Activated CD4-positive, alpha-beta T cell treated with anti-CD3 and anti-CD28 coated beads, Interleukin-2, amount 10 ng/mL, durations not matched to agents 7 days and 5 days (primary cell): Measurements from ENCODE around the gene TFG. TPM values are rescaled to one million over a fixed set of nuclear protein-coding genes. Genes with fewer than 3 reads are reported as not detected.
A peak's percentile ranks its signal among the peaks of the same experiment; 100 is the strongest.

Experiments used
- CTCF ChIA-PET: fragments of 350-600 bp; sonication (Branson Sonifier 250); formaldehyde crosslinking; loops from one replicate; lab custom pipeline; 2021; ENCODE audit warnings: antibody characterized with exemption; lab: Charles Lee
- POLR2A ChIA-PET: fragments of 350-600 bp; sonication (Branson Sonifier 250); formaldehyde crosslinking; loops from one replicate; lab custom pipeline; 2021; ENCODE audit warnings: antibody characterized with exemption; lab: Charles Lee
- DNase-seq: peaks from one replicate; pipeline ENCODE4 v3.0.0-alpha.2; 2020
- H3K27ac Mint-ChIP-seq: one replicate; pipeline ENCODE4 v1.8.0; 2021; ENCODE audit warnings: mild to moderate bottlenecking, moderate library complexity, mixed read lengths
- H3K27me3 Mint-ChIP-seq: one replicate; pipeline ENCODE4 v1.8.0; 2021; ENCODE audit warnings: mixed read lengths
- H3K36me3 Mint-ChIP-seq: one replicate; pipeline ENCODE4 v1.8.0; 2021; ENCODE audit warnings: low read depth, mixed read lengths
- H3K4me1 Mint-ChIP-seq: one replicate; pipeline ENCODE4 v1.8.0; 2021; ENCODE audit warnings: mixed read lengths
- H3K4me3 Mint-ChIP-seq: one replicate; pipeline ENCODE4 v1.8.0; 2021; ENCODE audit warnings: mild to moderate bottlenecking, moderate library complexity, mixed read lengths
- H3K9me3 Mint-ChIP-seq: one replicate; pipeline ENCODE4 v1.8.0; 2021; ENCODE audit warnings: mixed read lengths
- total RNA-seq, 2 experiments: library from RNA; stranded (reverse); gene quantifications; one replicate each; pipeline ENCODE4 v1.2.3, GENCODE V29; 2021

The TFG gene
- total RNA-seq, 2 experiments from 2014 or later = 49.1 to 58.5 TPM

GRCh38 chr3:100710261-100710968 is 1.1 kb downstream of the TFG start:
- H3K9me3 Mint-ChIP-seq = peaks cover 8% of the 10 kb centered on the region
- no peaks in the 10 kb centered on the region for H3K27me3 Mint-ChIP-seq
- H3K27ac Mint-ChIP-seq = peak overlapping the region; percentile 71
- peak; percentile 66 for DNase-seq
- peaks cover 50% of the 10 kb centered on the region for H3K4me1 Mint-ChIP-seq
- H3K36me3 Mint-ChIP-seq = peaks cover 46% of the 10 kb centered on the region
- CTCF ChIA-PET = interaction anchor here (0.6 to 2.6 kb wide), 20 partner anchors 8 to 977 kb away, joined by 3 to 10 read pairs (median 4); partner anchors contain the start of genes LNP1 and TOMM70
- H3K4me3 Mint-ChIP-seq = peak overlapping the region; percentile 88
- POLR2A ChIA-PET = interaction anchor here (0.8 kb wide), 1 partner anchor 46 kb away, joined by 3 read pairs; no protein-coding TSS in a partner anchor

- no peak overlapping the region for H3K27ac Mint-ChIP-seq
- peaks cover 68% of the 10 kb centered on the region for H3K36me3 Mint-ChIP-seq
- peaks cover 57% of the 10 kb centered on the region for H3K4me1 Mint-ChIP-seq
- no peaks in the 10 kb centered on the region for H3K27me3 Mint-ChIP-seq
- H3K4me3 Mint-ChIP-seq = no peak overlapping the region
- CTCF ChIA-PET = interaction anchor here (0.6 to 1.7 kb wide), 2 partner anchors 9 to 68 kb away, joined by 3 to 12 read pairs; no protein-coding TSS in a partner anchor
- DNase-seq = no peak
- POLR2A ChIA-PET = no interaction called here
- peaks cover 2% of the 10 kb centered on the region for H3K9me3 Mint-ChIP-seq
Observed at GRCh38 chr3:100715176-100715575, 5.9 kb downstream of the TFG start.

- ChIA-PET POLR2A (no interaction called here), CTCF (interaction anchor here (1.2 kb wide), 1 partner anchor 17 kb away, joined by 3 read pairs; no protein-coding TSS in a partner anchor)
- H3K36me3 Mint-ChIP-seq = peaks cover 66% of the 10 kb centered on the region
- peaks cover 41% of the 10 kb centered on the region for H3K4me1 Mint-ChIP-seq
- H3K9me3 Mint-ChIP-seq = no peaks in the 10 kb centered on the region
- H3K27ac Mint-ChIP-seq = no peak overlapping the region
- DNase-seq = no peak
- no peaks in the 10 kb centered on the region for H3K27me3 Mint-ChIP-seq
- no peak overlapping the region for H3K4me3 Mint-ChIP-seq
Observed at GRCh38 chr3:100717063-100717462, 7.8 kb downstream of the TFG start.

GRCh38 chr3:100717637-100718487 is 8.6 kb downstream of the TFG start:
- Mint-ChIP-seq H3K27me3 (no peaks in the 10 kb centered on the region), H3K9me3 (no peaks in the 10 kb centered on the region), H3K4me3 (no peak overlapping the region), H3K4me1 (peaks cover 33% of the 10 kb centered on the region), H3K27ac (no peak overlapping the region), H3K36me3 (peaks cover 68% of the 10 kb centered on the region)
- no peak for DNase-seq
- CTCF ChIA-PET = interaction anchor here (1.2 kb wide), 2 partner anchors 8 to 16 kb away, joined by 3 read pairs; no protein-coding TSS in a partner anchor
- POLR2A ChIA-PET = interaction anchor here (0.6 kb wide), 1 partner anchor 8 kb away, joined by 3 read pairs; no protein-coding TSS in a partner anchor

GRCh38 chr3:100719136-100719535 is 9.8 kb downstream of the TFG start:
- CTCF ChIA-PET = no interaction called here
- H3K27ac Mint-ChIP-seq = no peak overlapping the region
- no peak overlapping the region for H3K4me3 Mint-ChIP-seq

GRCh38 chr3:100720426-100720825 is 11.1 kb downstream of the TFG start:
- POLR2A ChIA-PET = no interaction called here
- Mint-ChIP-seq H3K27ac (no peak overlapping the region), H3K36me3 (peaks cover 61% of the 10 kb centered on the region), H3K4me3 (no peak overlapping the region), H3K4me1 (peaks cover 18% of the 10 kb centered on the region), H3K9me3 (no peaks in the 10 kb centered on the region), H3K27me3 (no peaks in the 10 kb centered on the region)
- DNase-seq = no peak
- CTCF ChIA-PET = no interaction called here

More at GRCh38 chr3:100719136-100719535, 9.8 kb downstream of the TFG start:
- DNase-seq = no peak
- Mint-ChIP-seq H3K4me1 (peaks cover 25% of the 10 kb centered on the region), H3K9me3 (no peaks in the 10 kb centered on the region), H3K36me3 (peaks cover 64% of the 10 kb centered on the region), H3K27me3 (no peaks in the 10 kb centered on the region)
- POLR2A ChIA-PET = no interaction called here

- no peak overlapping the region for H3K27ac Mint-ChIP-seq
Observed at GRCh38 chr3:100725935-100726513, 16.7 kb downstream of the TFG start.

GRCh38 chr3:100726706-100727105 is 17.4 kb downstream of the TFG start:
- H3K27ac Mint-ChIP-seq = no peak overlapping the region
- peaks cover 18% of the 10 kb centered on the region for H3K4me1 Mint-ChIP-seq
- DNase-seq = no peak
- no peaks in the 10 kb centered on the region for H3K9me3 Mint-ChIP-seq
- H3K4me3 Mint-ChIP-seq = no peak overlapping the region
- H3K27me3 Mint-ChIP-seq = no peaks in the 10 kb centered on the region
- peaks cover 49% of the 10 kb centered on the region for H3K36me3 Mint-ChIP-seq
- ChIA-PET POLR2A (no interaction called here), CTCF (interaction anchor here (0.5 to 1.7 kb wide), 6 partner anchors 9 to 81 kb away, joined by 3 to 4 read pairs (median 3); partner anchors contain the start of gene TFG)

More at GRCh38 chr3:100725935-100726513, 16.7 kb downstream of the TFG start:
- ChIA-PET POLR2A (no interaction called here), CTCF (interaction anchor here (0.8 to 1.7 kb wide), 6 partner anchors 9 to 22 kb away, joined by 3 to 4 read pairs (median 3); partner anchors contain the start of gene TFG)
- H3K4me3 Mint-ChIP-seq = no peak overlapping the region
- H3K4me1 Mint-ChIP-seq = peaks cover 18% of the 10 kb centered on the region
- peaks cover 53% of the 10 kb centered on the region for H3K36me3 Mint-ChIP-seq
- DNase-seq = no peak
- H3K27me3 Mint-ChIP-seq = no peaks in the 10 kb centered on the region
- H3K9me3 Mint-ChIP-seq = no peaks in the 10 kb centered on the region

GRCh38 chr3:100730524-100730923 is 21.2 kb downstream of the TFG start:
- CTCF ChIA-PET = interaction anchor here (0.7 to 2.7 kb wide), 3 partner anchors 20 to 474 kb away, joined by 3 to 10 read pairs (median 3); no protein-coding TSS in a partner anchor
- H3K27me3 Mint-ChIP-seq = no peaks in the 10 kb centered on the region
- peaks cover 40% of the 10 kb centered on the region for H3K36me3 Mint-ChIP-seq
- H3K27ac Mint-ChIP-seq = no peak overlapping the region
- DNase-seq = no peak
- H3K4me3 Mint-ChIP-seq = no peak overlapping the region
- peaks cover 21% of the 10 kb centered on the region for H3K4me1 Mint-ChIP-seq
- POLR2A ChIA-PET = no interaction called here
- H3K9me3 Mint-ChIP-seq = no peaks in the 10 kb centered on the region

GRCh38 chr3:100732435-100732834 is 23.1 kb downstream of the TFG start:
- H3K27me3 Mint-ChIP-seq = no peaks in the 10 kb centered on the region
- DNase-seq = no peak
- CTCF ChIA-PET = interaction anchor here (0.6 to 2.7 kb wide), 2 partner anchors 22 to 356 kb away, joined by 3 to 10 read pairs; no protein-coding TSS in a partner anchor
- peaks cover 41% of the 10 kb centered on the region for H3K36me3 Mint-ChIP-seq
- H3K4me1 Mint-ChIP-seq = peaks cover 7% of the 10 kb centered on the region
- no peak overlapping the region for H3K4me3 Mint-ChIP-seq
- no peaks in the 10 kb centered on the region for H3K9me3 Mint-ChIP-seq
- POLR2A ChIA-PET = no interaction called here
- no peak overlapping the region for H3K27ac Mint-ChIP-seq

- H3K27ac Mint-ChIP-seq = no peak overlapping the region
- ChIA-PET CTCF (no interaction called here), POLR2A (no interaction called here)
- H3K36me3 Mint-ChIP-seq = peaks cover 36% of the 10 kb centered on the region
- no peak for DNase-seq
- H3K4me3 Mint-ChIP-seq = no peak overlapping the region
- H3K9me3 Mint-ChIP-seq = no peaks in the 10 kb centered on the region
- H3K4me1 Mint-ChIP-seq = peaks cover 3% of the 10 kb centered on the region
- no peaks in the 10 kb centered on the region for H3K27me3 Mint-ChIP-seq
Observed at GRCh38 chr3:100737334-100737733, 28.0 kb downstream of the TFG start.

GRCh38 chr3:100740207-100740606 is 30.9 kb downstream of the TFG start:
- no peak for DNase-seq
- H3K27me3 Mint-ChIP-seq = no peaks in the 10 kb centered on the region
- H3K27ac Mint-ChIP-seq = no peak overlapping the region
- no peaks in the 10 kb centered on the region for H3K4me1 Mint-ChIP-seq
- H3K4me3 Mint-ChIP-seq = no peak overlapping the region
- no peaks in the 10 kb centered on the region for H3K9me3 Mint-ChIP-seq
- ChIA-PET POLR2A (no interaction called here), CTCF (no interaction called here)
- H3K36me3 Mint-ChIP-seq = peaks cover 40% of the 10 kb centered on the region
